Measurements from ENCODE around the gene OAS1.

The OAS1 gene

GRCh38 chr12:112894128-112894527 is 12.6 kb upstream of the OAS1 start:
- Histone ChIP-seq H3K9me3 (ENCODE audit: low read length) (no peaks in the 10 kb centered on the region), H3K36me3 (ENCODE audit: insufficient read depth, low read length) (no peaks in the 10 kb centered on the region), H4K20me1 (ENCODE audit: insufficient read depth, low read length) (no peaks in the 10 kb centered on the region), H2AFZ (ENCODE audit: low read length) (no peak overlapping the region), H3K4me3 (ENCODE audit: low read depth, low read length, poor library complexity, severe bottlenecking) (no peak overlapping the region), H3K9me2 (ENCODE audit: low read depth, low read length) (no peaks in the 10 kb centered on the region), H3K79me2 (ENCODE audit: insufficient read depth, low read length) (no peaks in the 10 kb centered on the region), H3K9ac (ENCODE audit: low read length) (no peak overlapping the region), H3K27ac (ENCODE audit: low read depth, low read length, poor library complexity, severe bottlenecking) (no peak overlapping the region), H3F3A (ENCODE audit: insufficient read depth, low read length) (no peaks in the 10 kb centered on the region), H3K27me3 (ENCODE audit: insufficient read depth, low read length) (peaks cover 14% of the 10 kb centered on the region; the same call in 1 of the 2 replicates), H3K4me1 (ENCODE audit: insufficient read depth, low read length, severe bottlenecking) (no peaks in the 10 kb centered on the region), H3K4me2 (ENCODE audit: low read length) (no peak overlapping the region)
- TF ChIP-seq CTCF (IDR thresholded peaks at IDR 0.05; ENCODE audit: low read length) = no peak
- no peak for TF ChIP-seq EZH2 (IDR thresholded peaks at IDR 0.05; ENCODE audit: borderline replicate concordance, low read length)

GRCh38 chr12:112898380-112898779 is 8.4 kb upstream of the OAS1 start:
- Histone ChIP-seq H3K27ac (ENCODE audit: low read depth, low read length, poor library complexity, severe bottlenecking) (no peak overlapping the region), H3K9me2 (ENCODE audit: low read depth, low read length) (no peaks in the 10 kb centered on the region), H3K4me3 (ENCODE audit: low read depth, low read length, poor library complexity, severe bottlenecking) (no peak overlapping the region), H3K9ac (ENCODE audit: low read length) (no peak overlapping the region), H3K4me1 (ENCODE audit: insufficient read depth, low read length, severe bottlenecking) (peaks cover 14% of the 10 kb centered on the region), H3K9me3 (ENCODE audit: low read length) (no peaks in the 10 kb centered on the region), H3F3A (ENCODE audit: insufficient read depth, low read length) (peaks cover 3% of the 10 kb centered on the region; the same call in 1 of the 2 replicates), H4K20me1 (ENCODE audit: insufficient read depth, low read length) (no peaks in the 10 kb centered on the region), H3K36me3 (ENCODE audit: insufficient read depth, low read length) (no peaks in the 10 kb centered on the region), H3K27me3 (ENCODE audit: insufficient read depth, low read length) (peaks cover 14% of the 10 kb centered on the region; the same call in 1 of the 2 replicates), H3K79me2 (ENCODE audit: insufficient read depth, low read length) (no peaks in the 10 kb centered on the region), H2AFZ (ENCODE audit: low read length) (no peak overlapping the region), H3K4me2 (ENCODE audit: low read length) (no peak overlapping the region)
- no peak for TF ChIP-seq CTCF (IDR thresholded peaks at IDR 0.05; ENCODE audit: low read length)
- no peak for TF ChIP-seq EZH2 (IDR thresholded peaks at IDR 0.05; ENCODE audit: borderline replicate concordance, low read length)

- no peaks in the 10 kb centered on the region for H4K20me1 ChIP-seq (ENCODE audit: insufficient read depth, low read length)
- H3K27ac ChIP-seq (ENCODE audit: low read depth, low read length, poor library complexity, severe bottlenecking) = peak overlapping the region; percentile 53
- no peaks in the 10 kb centered on the region for H3K9me3 ChIP-seq (ENCODE audit: low read length)
- TF ChIP-seq CTCF (IDR thresholded peaks at IDR 0.05; ENCODE audit: low read length) (peak; percentile 75), EZH2 (IDR thresholded peaks at IDR 0.05; ENCODE audit: borderline replicate concordance, low read length) (no peak)
- H3K27me3 ChIP-seq (ENCODE audit: insufficient read depth, low read length) = peaks cover 1% of the 10 kb centered on the region; the same call in 1 of the 2 replicates
- no peak overlapping the region for H3K4me2 ChIP-seq (ENCODE audit: low read length)
- H3F3A ChIP-seq (ENCODE audit: insufficient read depth, low read length) = peaks cover 3% of the 10 kb centered on the region; the same call in 1 of the 2 replicates
- H3K9me2 ChIP-seq (ENCODE audit: low read depth, low read length) = no peaks in the 10 kb centered on the region
- H3K9ac ChIP-seq (ENCODE audit: low read length) = no peak overlapping the region
- H2AFZ ChIP-seq (ENCODE audit: low read length) = no peak overlapping the region
- peaks cover 16% of the 10 kb centered on the region for H3K4me1 ChIP-seq (ENCODE audit: insufficient read depth, low read length, severe bottlenecking)
- no peaks in the 10 kb centered on the region for H3K36me3 ChIP-seq (ENCODE audit: insufficient read depth, low read length)
- no peaks in the 10 kb centered on the region for H3K79me2 ChIP-seq (ENCODE audit: insufficient read depth, low read length)
- H3K4me3 ChIP-seq (ENCODE audit: low read depth, low read length, poor library complexity, severe bottlenecking) = no peak overlapping the region
Measured at GRCh38 chr12:112900298-112901145, 6.2 kb upstream of the OAS1 start.

Data from OCI-LY1 (cell line).